ENCODE measurements around the gene LCT. TPM values are rescaled to one million over a fixed set of nuclear protein-coding genes. Genes with fewer than 3 reads are reported as not detected.
A peak's percentile ranks its signal among the peaks of the same experiment; 100 is the strongest.

LCT gene
- total and polyA plus RNA-seq, 2 of the 13 experiments (the other 11 are each of a cell fraction or from before 2014, with no cell fraction given) = not detected

DNA sequence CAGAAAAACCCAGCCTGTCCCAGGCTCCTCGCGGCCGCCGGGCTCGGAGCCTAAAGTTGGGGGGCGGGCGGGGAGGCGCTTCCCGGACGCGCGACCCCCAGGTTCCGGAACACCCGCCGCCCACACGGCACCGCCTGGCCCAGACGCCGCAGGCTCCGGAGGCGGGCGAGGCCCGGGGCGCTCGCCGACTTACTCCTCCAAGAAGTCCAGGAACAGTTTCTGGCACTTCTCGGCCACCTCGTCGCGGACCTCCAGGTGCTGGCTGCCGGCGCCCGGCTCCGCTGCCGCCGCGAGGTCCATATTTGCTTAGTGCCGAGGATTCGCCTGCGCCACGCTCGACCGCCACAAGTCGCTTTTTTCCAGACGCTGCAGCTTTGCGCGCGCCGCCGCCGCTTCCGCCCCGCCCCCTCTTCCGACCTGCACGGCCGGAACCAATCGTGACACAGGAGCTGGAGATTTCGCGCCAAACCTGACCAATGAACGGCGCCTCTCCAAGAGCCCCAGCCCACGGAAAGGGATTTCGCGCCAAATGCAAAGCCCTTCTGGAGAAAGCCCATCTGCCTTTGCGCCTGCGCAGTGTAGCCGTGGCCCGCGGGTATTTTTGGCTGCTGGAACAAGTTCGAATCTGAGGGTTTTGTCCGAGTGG is 39.2 kb upstream of the LCT start, which contains the start of gene MCM6 (continued):
- TF ChIP-seq, protein P1, sequence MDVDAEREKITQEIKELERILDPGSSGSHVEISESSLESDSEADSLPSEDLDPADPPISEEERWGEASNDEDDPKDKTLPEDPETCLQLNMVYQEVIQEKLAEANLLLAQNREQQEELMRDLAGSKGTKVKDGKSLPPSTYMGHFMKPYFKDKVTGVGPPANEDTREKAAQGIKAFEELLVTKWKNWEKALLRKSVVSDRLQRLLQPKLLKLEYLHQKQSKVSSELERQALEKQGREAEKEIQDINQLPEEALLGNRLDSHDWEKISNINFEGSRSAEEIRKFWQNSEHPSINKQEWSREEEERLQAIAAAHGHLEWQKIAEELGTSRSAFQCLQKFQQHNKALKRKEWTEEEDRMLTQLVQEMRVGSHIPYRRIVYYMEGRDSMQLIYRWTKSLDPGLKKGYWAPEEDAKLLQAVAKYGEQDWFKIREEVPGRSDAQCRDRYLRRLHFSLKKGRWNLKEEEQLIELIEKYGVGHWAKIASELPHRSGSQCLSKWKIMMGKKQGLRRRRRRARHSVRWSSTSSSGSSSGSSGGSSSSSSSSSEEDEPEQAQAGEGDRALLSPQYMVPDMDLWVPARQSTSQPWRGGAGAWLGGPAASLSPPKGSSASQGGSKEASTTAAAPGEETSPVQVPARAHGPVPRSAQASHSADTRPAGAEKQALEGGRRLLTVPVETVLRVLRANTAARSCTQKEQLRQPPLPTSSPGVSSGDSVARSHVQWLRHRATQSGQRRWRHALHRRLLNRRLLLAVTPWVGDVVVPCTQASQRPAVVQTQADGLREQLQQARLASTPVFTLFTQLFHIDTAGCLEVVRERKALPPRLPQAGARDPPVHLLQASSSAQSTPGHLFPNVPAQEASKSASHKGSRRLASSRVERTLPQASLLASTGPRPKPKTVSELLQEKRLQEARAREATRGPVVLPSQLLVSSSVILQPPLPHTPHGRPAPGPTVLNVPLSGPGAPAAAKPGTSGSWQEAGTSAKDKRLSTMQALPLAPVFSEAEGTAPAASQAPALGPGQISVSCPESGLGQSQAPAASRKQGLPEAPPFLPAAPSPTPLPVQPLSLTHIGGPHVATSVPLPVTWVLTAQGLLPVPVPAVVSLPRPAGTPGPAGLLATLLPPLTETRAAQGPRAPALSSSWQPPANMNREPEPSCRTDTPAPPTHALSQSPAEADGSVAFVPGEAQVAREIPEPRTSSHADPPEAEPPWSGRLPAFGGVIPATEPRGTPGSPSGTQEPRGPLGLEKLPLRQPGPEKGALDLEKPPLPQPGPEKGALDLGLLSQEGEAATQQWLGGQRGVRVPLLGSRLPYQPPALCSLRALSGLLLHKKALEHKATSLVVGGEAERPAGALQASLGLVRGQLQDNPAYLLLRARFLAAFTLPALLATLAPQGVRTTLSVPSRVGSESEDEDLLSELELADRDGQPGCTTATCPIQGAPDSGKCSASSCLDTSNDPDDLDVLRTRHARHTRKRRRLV (CRISPR knock-in tag; IDR thresholded peaks at IDR 0.05) = no peak
- TF ChIP-seq ZNF850 (CRISPR knock-in tag; conservative IDR thresholded peaks at IDR 0.05) (no peak), FOXO1 (CRISPR knock-in tag; IDR thresholded peaks at IDR 0.05) (no peak), MBD4 (IDR thresholded peaks at IDR 0.05; ENCODE audit: borderline replicate concordance, low read length) (no peak), MTF2 (CRISPR knock-in tag; IDR thresholded peaks at IDR 0.05; ENCODE audit: borderline replicate concordance) (no peak), SOX6 (IDR thresholded peaks at IDR 0.05) (no peak), SOX6 (CRISPR knock-in tag; IDR thresholded peaks at IDR 0.05) (no peak)
- TF ChIP-seq, protein P2, sequence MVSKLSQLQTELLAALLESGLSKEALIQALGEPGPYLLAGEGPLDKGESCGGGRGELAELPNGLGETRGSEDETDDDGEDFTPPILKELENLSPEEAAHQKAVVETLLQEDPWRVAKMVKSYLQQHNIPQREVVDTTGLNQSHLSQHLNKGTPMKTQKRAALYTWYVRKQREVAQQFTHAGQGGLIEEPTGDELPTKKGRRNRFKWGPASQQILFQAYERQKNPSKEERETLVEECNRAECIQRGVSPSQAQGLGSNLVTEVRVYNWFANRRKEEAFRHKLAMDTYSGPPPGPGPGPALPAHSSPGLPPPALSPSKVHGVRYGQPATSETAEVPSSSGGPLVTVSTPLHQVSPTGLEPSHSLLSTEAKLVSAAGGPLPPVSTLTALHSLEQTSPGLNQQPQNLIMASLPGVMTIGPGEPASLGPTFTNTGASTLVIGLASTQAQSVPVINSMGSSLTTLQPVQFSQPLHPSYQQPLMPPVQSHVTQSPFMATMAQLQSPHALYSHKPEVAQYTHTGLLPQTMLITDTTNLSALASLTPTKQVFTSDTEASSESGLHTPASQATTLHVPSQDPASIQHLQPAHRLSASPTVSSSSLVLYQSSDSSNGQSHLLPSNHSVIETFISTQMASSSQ (IDR thresholded peaks at IDR 0.05; ENCODE audit: low read depth) = no peak
- TF ChIP-seq, protein P2 (CRISPR knock-in tag; IDR thresholded peaks at IDR 0.05; ENCODE audit: borderline replicate concordance) = no peak
- TF ChIP-seq, protein P3, sequence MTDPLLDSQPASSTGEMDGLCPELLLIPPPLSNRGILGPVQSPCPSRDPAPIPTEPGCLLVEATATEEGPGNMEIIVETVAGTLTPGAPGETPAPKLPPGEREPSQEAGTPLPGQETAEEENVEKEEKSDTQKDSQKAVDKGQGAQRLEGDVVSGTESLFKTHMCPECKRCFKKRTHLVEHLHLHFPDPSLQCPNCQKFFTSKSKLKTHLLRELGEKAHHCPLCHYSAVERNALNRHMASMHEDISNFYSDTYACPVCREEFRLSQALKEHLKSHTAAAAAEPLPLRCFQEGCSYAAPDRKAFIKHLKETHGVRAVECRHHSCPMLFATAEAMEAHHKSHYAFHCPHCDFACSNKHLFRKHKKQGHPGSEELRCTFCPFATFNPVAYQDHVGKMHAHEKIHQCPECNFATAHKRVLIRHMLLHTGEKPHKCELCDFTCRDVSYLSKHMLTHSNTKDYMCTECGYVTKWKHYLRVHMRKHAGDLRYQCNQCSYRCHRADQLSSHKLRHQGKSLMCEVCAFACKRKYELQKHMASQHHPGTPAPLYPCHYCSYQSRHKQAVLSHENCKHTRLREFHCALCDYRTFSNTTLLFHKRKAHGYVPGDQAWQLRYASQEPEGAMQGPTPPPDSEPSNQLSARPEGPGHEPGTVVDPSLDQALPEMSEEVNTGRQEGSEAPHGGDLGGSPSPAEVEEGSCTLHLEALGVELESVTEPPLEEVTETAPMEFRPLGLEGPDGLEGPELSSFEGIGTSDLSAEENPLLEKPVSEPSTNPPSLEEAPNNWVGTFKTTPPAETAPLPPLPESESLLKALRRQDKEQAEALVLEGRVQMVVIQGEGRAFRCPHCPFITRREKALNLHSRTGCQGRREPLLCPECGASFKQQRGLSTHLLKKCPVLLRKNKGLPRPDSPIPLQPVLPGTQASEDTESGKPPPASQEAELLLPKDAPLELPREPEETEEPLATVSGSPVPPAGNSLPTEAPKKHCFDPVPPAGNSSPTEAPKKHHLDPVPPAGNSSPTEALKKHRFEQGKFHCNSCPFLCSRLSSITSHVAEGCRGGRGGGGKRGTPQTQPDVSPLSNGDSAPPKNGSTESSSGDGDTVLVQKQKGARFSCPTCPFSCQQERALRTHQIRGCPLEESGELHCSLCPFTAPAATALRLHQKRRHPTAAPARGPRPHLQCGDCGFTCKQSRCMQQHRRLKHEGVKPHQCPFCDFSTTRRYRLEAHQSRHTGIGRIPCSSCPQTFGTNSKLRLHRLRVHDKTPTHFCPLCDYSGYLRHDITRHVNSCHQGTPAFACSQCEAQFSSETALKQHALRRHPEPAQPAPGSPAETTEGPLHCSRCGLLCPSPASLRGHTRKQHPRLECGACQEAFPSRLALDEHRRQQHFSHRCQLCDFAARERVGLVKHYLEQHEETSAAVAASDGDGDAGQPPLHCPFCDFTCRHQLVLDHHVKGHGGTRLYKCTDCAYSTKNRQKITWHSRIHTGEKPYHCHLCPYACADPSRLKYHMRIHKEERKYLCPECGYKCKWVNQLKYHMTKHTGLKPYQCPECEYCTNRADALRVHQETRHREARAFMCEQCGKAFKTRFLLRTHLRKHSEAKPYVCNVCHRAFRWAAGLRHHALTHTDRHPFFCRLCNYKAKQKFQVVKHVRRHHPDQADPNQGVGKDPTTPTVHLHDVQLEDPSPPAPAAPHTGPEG (CRISPR knock-in tag; IDR thresholded peaks at IDR 0.05) = peak; percentile 75; the same call in 1 of the 2 replicates
- TF ChIP-seq, protein P4, sequence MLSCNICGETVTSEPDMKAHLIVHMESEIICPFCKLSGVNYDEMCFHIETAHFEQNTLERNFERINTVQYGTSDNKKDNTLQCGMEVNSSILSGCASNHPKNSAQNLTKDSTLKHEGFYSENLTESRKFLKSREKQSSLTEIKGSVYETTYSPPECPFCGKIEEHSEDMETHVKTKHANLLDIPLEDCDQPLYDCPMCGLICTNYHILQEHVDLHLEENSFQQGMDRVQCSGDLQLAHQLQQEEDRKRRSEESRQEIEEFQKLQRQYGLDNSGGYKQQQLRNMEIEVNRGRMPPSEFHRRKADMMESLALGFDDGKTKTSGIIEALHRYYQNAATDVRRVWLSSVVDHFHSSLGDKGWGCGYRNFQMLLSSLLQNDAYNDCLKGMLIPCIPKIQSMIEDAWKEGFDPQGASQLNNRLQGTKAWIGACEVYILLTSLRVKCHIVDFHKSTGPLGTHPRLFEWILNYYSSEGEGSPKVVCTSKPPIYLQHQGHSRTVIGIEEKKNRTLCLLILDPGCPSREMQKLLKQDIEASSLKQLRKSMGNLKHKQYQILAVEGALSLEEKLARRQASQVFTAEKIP (CRISPR knock-in tag; IDR thresholded peaks at IDR 0.05; ENCODE audit: borderline replicate concordance) = no peak

All from HepG2 (cell line).